ENCODE measurements around the gene FRY. TPM values are rescaled to one million over a fixed set of nuclear protein-coding genes. Genes with fewer than 3 reads are reported as not detected.

The FRY gene
- total RNA-seq, 1 donor from 2014 or later, result 4.5 TPM

DNA sequence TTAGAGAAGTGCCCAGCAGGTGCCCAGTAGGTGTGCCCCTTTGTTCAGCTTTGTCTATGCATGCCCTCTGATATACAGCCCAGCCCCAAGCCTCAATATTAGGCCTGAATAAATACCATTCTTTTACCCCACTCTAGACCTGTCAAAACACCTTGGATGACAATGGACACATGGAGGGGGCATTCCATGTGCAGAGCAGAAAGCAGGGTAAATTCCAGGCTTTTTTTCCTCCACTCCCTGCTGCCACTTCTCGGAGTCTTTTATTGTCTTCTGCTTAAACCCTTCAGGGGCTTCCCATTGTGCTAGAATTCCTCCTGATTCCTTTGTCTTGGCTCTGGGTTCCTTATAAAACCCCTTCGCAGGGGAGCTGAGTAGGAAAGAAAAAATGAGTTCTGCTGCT, 5.8 kb upstream of the FRY start:
- Mint-ChIP-seq H3K9me3 (ENCODE audit: unreplicated experiment) (no peaks in the 10 kb centered on the region), H3K27ac (ENCODE audit: unreplicated experiment) (no peak overlapping the region), H3K27me3 (ENCODE audit: unreplicated experiment) (no peaks in the 10 kb centered on the region), H3K36me3 (ENCODE audit: low read depth, unreplicated experiment) (no peaks in the 10 kb centered on the region), H3K4me3 (ENCODE audit: unreplicated experiment) (no peak overlapping the region), H3K4me1 (ENCODE audit: unreplicated experiment) (peaks cover 6% of the 10 kb centered on the region)
- TF ChIP-seq, protein P1, sequence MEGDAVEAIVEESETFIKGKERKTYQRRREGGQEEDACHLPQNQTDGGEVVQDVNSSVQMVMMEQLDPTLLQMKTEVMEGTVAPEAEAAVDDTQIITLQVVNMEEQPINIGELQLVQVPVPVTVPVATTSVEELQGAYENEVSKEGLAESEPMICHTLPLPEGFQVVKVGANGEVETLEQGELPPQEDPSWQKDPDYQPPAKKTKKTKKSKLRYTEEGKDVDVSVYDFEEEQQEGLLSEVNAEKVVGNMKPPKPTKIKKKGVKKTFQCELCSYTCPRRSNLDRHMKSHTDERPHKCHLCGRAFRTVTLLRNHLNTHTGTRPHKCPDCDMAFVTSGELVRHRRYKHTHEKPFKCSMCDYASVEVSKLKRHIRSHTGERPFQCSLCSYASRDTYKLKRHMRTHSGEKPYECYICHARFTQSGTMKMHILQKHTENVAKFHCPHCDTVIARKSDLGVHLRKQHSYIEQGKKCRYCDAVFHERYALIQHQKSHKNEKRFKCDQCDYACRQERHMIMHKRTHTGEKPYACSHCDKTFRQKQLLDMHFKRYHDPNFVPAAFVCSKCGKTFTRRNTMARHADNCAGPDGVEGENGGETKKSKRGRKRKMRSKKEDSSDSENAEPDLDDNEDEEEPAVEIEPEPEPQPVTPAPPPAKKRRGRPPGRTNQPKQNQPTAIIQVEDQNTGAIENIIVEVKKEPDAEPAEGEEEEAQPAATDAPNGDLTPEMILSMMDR (IDR thresholded peaks at IDR 0.05; ENCODE audit: unreplicated experiment), result no peak
- DNase-seq (ENCODE audit: low spot score), result no peak

DNA sequence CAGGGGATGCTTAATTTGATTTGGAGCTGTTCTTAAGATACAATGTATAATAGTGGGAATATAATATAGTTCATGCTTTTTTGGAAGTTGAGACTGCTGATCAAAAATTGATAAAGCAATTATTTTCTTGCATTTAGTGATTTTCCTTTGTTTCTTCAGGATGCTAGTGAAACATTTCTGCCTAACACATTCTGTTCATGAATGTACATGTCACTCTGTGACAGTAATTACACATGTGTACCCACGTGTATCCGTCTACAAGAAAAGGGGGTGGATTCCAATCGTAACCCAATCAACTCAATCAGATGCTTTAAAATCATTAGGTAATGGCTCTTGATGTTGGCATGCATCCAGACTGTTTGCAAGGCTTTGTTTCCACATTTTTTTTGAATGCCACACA, 5.0 kb upstream of the FRY start:
- TF ChIP-seq, protein P1 (IDR thresholded peaks at IDR 0.05; ENCODE audit: unreplicated experiment), result no peak
- H3K27ac Mint-ChIP-seq (ENCODE audit: unreplicated experiment), result no peak overlapping the region
- H3K4me1 Mint-ChIP-seq (ENCODE audit: unreplicated experiment), result peaks cover 8% of the 10 kb centered on the region
- H3K27me3 Mint-ChIP-seq (ENCODE audit: unreplicated experiment), result no peaks in the 10 kb centered on the region
- H3K36me3 Mint-ChIP-seq (ENCODE audit: low read depth, unreplicated experiment), result no peaks in the 10 kb centered on the region
- no peaks in the 10 kb centered on the region for H3K9me3 Mint-ChIP-seq (ENCODE audit: unreplicated experiment)
- no peak overlapping the region for H3K4me3 Mint-ChIP-seq (ENCODE audit: unreplicated experiment)
- DNase-seq (ENCODE audit: low spot score), result no peak

DNA sequence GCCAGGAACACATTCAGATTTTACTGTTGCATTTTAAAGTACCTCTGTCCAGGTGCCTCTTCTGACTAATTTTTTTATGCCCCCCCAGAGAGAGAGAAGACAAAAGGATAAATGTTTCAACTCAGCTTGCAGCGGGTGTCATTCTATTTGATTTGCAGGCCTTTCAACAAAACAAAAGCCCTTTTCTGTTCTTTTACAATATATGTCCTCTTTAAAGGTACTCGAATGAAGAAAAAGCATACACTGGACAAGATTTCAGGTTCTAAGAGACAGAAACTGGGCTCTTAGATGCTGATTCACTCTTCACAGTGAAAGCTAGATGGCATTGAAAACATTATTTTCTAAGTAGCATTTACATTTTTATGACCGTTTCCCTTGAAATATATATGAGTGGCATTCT, 2.9 kb upstream of the FRY start:
- Mint-ChIP-seq H3K36me3 (ENCODE audit: low read depth, unreplicated experiment) (no peaks in the 10 kb centered on the region), H3K9me3 (ENCODE audit: unreplicated experiment) (no peaks in the 10 kb centered on the region), H3K4me3 (ENCODE audit: unreplicated experiment) (no peak overlapping the region), H3K27ac (ENCODE audit: unreplicated experiment) (no peak overlapping the region), H3K27me3 (ENCODE audit: unreplicated experiment) (no peaks in the 10 kb centered on the region), H3K4me1 (ENCODE audit: unreplicated experiment) (peaks cover 10% of the 10 kb centered on the region)
- no peak for DNase-seq (ENCODE audit: low spot score)
- TF ChIP-seq, protein P1 (IDR thresholded peaks at IDR 0.05; ENCODE audit: unreplicated experiment), result no peak

DNA sequence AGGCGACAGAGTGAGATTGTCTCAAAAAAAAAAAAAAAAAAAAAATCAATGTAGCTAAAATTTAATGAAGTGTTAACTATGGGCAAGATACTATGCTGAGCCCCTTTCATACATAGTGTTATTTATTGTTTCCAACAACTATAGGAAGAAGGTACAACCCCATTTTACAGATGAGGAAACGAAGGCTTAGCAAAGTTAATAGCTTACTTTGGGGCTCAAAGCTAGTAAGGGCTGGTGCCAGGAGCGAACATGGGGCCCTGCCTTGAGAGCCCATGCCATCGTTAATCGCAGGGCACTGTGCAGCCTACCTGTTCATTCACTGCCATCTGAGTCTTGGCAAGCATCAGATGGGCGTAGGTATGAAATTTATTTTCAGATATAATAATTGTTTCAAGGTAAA, 1.9 kb upstream of the FRY start:
- Mint-ChIP-seq H3K4me1 (ENCODE audit: unreplicated experiment) (peaks cover 10% of the 10 kb centered on the region), H3K4me3 (ENCODE audit: unreplicated experiment) (no peak overlapping the region), H3K9me3 (ENCODE audit: unreplicated experiment) (no peaks in the 10 kb centered on the region), H3K27ac (ENCODE audit: unreplicated experiment) (no peak overlapping the region), H3K36me3 (ENCODE audit: low read depth, unreplicated experiment) (no peaks in the 10 kb centered on the region), H3K27me3 (ENCODE audit: unreplicated experiment) (no peaks in the 10 kb centered on the region)
- TF ChIP-seq, protein P1 (IDR thresholded peaks at IDR 0.05; ENCODE audit: unreplicated experiment), result no peak
- no peak for DNase-seq (ENCODE audit: low spot score)

DNA sequence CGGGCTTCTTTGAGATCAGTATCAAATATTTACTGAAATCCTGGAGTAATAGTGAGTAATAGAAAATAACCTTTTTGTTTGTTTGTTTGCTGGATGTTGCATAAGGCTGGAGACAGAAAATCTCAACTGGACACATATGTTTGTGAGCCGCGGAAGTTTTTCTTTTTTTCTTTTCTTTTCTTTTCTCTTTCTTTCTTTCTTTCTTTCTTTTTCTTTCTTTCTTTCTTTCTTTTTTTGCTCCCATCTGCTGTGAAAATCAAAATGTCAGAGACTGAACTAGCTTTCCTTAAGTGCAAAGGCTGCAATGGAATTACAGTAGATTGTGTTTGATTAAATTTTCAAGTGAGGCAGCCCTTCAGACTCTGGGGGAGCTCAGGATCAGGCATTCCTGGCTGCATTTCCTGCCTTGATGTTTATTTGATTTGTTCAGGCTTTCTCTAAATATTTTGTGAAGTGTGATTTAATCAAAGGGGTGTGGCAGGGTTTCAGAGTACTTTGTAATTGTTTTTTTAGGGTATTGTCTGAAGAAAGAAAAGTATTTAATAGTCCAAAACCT, 319 bp downstream of the FRY start:
- Mint-ChIP-seq H3K27me3 (ENCODE audit: unreplicated experiment) (no peaks in the 10 kb centered on the region), H3K27ac (ENCODE audit: unreplicated experiment) (no peak overlapping the region)

More for the DNA sequence above, 319 bp downstream of the FRY start:
- peak overlapping the region; percentile 74 for H3K4me3 Mint-ChIP-seq (ENCODE audit: unreplicated experiment)
- TF ChIP-seq, protein P1 (IDR thresholded peaks at IDR 0.05; ENCODE audit: unreplicated experiment), result no peak
- no peaks in the 10 kb centered on the region for H3K36me3 Mint-ChIP-seq (ENCODE audit: low read depth, unreplicated experiment)
- H3K9me3 Mint-ChIP-seq (ENCODE audit: unreplicated experiment), result no peaks in the 10 kb centered on the region
- DNase-seq (ENCODE audit: low spot score), result no peak
- peaks cover 4% of the 10 kb centered on the region for H3K4me1 Mint-ChIP-seq (ENCODE audit: unreplicated experiment)
